Inferior parietal cortex (tissue), 1 donor: Measurements from ENCODE around the gene RHBDL3.

Experiments used
- DNase-seq: peaks from one replicate; pipeline ENCODE4 v3.0.0-alpha.2; 2016; ENCODE audit errors: extremely low spot score

The RHBDL3 gene

DNA sequence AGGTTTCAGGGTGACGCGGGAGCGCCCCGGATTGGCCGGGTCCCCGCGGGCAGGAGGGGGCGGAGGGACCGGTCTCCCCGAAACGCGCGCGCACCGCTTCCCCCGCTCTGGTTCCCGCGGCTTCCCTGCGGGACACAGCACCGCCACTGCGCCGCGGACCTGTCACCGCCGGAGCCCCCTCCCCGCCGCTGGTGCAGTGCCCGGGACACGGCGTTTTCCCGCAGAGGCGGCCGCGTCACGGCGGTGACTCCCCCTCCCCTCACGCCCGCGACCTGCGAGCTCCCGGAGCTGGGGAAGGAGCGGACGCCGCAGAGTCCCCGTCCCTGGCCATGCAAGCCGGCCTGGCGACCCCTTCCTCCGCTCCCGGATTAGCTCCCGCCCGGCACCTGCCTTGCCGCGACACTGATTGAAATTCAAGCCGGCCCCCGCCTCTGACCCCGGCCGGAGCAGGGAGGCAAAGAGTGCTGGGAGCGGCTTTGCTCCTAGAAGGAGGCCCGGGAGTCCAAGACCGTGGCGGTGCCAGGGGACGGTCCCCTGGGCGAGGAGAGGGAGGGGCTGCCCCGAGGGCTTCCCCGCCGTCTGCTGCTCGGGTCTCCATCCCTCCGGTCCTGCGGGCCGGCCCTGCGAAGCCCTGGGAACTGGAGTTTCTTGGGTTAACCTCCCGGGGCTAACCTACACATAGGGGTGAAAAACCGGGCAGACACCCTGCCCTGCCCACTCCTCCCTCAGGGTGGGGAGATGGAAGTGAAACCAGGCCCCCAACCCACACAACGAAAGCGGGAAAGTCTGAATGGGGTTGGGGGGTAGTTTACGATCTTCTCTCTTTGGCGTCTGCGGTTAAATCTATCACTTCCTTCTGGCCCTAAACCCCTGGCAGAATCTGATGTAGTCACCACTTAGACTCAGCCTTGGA, 1.0 kb downstream of the RHBDL3 start:
- no peak for DNase-seq

DNA sequence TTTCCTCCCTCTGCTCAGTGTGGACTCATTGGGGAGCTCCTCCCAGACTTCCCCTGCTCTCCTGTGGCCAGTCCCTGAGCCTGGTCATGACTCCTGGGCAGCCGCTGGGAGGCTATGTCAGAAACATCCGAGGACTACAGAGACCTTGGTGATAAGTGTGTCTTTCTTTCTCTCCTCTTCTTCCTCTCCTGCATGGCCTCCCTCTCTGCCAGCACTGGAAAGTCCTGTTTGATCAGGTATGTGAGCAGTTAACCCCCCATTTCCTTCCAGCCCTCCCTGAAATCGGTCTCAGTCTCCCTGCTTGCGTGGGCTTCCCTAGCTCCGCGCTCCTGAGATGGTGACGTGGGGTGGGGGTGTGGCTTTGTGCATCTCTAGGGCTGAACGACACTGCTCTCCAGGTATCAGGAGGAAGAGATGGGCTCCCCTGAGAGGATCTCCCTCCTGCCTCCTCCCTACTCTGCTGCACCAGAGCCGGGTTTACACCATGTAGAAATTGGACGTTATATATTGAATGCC, 2.1 kb downstream of the RHBDL3 start:
- no peak for DNase-seq

DNA sequence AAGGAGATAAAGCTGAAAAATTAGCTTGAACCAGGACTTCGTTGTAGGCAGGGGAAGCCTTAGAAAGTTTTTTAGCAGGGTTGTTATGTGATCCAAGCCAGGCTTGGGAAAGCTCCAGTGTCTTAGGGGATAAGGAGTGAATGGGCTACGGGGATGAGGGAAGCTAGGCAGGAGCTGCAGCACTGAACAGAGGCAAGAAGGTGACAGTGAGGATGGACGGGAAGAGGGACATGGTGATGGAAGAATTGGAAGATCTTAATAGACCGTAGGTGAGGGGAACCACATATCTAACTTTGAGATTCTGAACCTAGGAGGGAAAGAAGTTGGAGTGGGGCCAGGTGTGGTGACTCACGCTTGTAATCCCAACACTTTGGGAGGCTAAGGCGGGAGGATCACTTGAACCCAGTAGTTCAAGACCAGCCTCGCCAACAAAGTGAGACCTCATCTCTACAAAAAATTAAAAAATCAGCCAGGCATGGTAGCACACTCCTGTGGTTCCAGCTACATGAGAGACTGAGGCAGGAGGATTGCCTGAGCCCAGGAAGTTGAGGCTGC, 3.2 kb downstream of the RHBDL3 start:
- no peak for DNase-seq

DNA sequence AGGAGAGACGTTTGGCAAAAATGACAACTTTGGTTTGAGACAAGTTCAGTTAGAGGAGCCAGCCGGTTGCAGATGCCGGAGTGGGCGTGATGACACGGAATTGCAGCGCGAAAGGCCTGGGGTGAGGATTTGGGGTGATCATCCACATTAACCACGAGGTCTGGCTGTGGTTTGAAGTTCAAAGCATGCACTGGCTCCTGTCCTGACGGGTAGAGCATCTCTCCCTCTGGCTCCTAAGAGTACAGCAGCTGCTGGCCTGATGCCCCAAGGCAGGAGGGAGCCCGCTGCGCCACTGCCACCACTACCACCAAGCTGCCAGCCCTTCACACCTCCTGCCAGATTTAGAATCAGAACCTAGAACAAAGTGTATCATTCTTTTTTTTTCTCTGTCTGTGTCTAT, 3.7 kb downstream of the RHBDL3 start:
- DNase-seq: peak; percentile 60

DNA sequence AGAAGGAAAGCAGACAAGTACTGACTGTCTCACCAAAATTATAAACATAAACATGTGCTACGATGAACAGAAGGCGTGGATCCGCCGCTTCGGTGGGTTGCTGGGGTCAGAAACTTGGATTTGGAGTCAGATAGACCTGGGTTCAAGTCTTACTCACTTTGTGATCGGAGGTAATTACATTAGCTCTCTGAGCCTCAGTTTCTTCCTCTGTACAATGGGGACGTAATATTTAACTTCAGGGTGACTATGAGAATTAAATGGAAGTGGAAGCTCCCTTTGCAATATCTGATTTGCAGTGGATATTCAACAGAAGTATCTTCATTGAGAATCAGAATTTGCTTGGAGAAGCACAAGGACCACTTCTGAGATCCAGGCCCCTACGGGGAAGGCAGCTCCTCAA, 6.2 kb downstream of the RHBDL3 start:
- DNase-seq: no peak

DNA sequence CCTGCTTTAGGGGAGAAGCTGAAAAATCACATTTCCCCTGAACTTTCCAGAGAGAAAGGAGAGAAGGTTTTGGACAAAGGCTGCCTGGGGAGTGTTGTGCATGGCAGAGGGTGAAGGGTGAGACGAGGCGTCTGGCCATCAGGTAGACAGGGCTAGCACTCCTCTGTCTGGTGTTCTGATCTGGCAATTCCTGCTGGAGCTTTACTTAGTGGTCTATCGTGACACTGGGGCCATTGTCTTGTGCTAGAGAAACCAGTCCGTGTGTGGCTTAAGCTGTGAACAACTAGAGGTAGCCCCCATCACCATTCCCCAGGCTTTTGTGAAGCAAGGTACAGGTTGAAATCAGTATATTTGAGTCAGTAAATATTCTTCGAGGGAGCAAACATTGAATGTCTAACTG, 8.5 kb downstream of the RHBDL3 start:
- DNase-seq: no peak

DNA sequence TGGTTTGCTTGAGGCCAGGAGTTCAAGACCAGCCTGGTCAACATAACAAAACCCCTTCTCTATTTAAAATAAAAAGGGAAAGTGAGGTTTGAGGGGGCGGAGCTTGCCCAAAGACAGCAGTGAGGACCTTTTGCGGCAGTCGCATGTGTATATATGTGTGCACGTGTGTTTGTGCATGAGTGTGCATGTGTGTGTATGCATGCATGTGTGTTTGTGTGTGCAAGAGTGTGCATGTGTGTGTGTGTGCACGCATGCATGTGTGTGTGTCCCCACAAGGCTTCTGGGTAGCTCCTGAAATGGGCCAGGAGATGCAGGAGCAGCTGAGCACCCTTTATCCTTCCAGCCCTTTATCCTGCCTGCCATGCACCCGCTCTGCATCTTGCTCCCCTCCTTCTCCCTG, 9.0 kb downstream of the RHBDL3 start:
- no peak for DNase-seq

DNA sequence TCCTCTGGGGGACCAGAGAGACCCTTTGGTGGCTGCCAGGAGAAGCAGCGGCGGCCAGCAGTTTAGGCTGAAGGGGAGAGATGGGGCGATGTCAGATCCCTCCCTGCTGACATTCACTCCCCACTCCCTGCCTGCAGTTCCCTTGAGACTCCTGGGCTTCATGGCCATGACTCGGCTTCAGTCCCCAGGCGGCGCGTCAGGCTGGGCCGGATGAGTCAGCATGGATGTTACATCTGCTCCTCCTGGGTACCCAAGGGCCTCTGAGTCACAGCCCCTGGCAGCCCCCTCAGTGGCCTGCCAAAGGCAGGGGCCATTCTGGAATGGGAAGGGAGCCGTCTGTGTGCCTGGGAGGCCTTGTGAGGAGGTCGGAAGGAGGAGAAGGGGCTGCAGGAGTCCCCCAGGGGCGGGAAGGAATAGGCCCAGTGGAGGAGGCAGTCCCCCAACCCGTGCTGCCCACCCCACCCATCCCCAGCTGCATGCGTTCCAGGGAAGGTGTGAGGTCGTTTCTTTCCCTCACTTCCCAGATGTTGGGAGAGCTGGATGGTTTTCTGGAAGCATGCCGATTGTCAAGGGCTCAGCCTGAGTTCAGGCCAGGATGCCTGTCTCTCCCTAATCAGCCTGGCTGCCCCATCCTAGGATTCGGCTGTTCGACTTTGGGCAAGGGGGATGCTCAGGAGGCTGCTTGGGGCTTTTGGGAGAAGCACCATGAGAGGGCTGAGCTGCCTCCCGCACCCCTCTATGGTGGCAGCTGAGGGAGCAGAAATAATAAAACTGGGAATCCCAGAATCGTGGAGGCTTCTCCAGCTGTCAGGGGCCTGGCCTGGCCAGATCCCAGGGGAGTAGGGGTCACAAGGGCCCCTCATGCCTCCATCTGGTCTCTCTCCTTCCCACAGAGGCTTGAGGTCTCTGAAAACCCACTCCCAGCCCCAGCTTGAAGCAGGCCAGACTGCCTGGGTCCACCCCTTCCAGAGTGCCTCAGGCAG, 9.7 kb downstream of the RHBDL3 start:
- DNase-seq: no peak

DNA sequence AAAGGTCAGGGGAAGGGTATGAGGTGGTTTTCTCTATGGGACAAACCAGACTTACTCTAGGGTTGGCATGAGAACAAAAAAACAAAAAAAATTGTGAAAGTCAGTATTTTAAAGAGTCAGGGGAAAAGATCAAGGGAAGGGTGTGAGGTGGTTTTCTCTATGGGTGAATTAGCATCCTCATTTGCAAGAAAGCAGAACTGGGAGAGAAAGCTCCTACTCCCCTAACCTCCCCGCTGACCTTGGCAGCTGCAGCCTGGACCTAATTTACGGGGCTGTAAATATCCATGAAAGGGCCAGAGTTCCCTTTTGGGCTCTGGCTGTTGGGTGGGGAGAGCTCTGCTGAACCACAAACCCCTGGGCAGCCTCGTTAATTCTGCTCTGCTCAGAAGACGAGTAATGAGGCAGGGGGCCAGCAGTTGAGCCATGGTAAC, 10.6 kb downstream of the RHBDL3 start:
- DNase-seq: no peak

DNA sequence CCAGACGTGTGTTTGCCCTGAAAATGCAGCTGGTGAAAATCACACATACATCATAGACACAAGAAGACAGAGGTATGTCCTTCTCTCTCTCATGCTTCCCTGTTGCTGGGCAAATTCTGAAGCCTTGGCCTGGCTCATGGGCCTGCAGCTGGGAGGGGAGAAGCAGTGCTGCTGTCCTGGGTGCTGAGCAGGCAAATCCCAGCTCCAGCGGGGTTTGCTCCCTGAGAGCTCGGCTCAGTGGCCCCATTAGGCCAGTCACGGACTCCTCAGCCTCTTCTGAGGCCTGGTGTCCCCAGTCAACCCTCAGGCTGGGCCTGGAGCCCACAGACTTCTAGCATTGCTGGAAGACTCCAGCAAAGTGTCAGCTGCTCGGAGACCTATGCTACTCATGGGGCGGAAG, 11.7 kb downstream of the RHBDL3 start:
- DNase-seq: no peak

DNA sequence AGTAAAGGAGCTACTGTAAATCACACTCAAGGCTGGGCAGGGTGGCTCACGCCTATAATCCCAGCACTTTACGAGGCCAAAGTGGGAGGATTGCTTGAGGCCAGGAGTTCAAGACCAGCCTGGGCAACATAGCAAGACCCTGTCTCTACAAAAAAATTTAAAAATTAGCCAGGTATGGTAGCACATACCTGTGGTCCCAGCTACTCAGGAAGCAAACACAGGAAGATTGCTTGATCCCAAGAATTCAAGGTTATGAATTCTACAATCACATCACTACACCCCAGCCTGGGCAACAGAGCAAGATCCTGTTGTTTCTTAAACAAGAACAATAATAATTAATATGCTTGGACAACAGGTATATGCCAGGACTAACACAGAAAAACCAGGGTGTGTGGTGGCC, 13.2 kb downstream of the RHBDL3 start:
- DNase-seq: no peak

DNA sequence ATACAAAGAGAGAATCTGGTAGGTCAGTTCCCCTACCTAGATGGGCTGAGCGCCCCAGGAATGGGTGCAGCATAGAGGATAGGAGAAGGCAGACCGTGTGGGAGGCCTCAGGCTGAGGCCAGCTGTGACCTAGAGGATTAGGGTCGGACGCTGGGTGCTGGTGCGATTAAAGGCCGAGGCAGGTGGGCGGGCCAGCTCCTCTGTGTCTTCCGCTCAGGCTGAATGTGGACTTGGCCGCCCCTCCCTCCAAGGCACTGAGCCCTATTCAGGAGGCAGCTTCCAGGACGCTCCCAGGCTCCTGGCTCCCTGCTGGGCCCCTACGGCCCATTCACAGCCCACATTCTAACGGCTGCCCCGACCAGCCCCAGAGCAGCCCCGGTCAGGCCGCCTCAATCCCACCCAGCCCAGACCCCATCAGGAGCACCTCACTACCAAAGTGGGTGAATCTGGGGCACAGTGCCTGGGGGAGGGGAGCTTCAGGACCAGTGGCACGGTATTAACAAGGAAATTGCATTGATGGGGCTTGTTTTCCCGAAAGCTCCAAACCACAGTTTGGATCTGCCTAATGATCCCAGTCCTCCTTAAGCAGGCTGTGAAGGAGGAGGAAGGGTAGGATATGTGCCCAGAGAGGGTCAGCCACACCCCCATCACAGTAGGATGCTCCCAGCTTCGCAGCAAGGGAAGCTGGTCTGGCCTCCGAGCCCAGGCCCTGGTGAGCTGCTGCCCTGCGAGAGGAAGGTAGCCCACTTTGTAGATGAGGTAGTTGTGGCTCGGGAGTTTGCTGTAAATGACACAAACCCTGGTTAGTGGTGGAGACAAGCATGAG, 14.5 kb downstream of the RHBDL3 start:
- no peak for DNase-seq

DNA sequence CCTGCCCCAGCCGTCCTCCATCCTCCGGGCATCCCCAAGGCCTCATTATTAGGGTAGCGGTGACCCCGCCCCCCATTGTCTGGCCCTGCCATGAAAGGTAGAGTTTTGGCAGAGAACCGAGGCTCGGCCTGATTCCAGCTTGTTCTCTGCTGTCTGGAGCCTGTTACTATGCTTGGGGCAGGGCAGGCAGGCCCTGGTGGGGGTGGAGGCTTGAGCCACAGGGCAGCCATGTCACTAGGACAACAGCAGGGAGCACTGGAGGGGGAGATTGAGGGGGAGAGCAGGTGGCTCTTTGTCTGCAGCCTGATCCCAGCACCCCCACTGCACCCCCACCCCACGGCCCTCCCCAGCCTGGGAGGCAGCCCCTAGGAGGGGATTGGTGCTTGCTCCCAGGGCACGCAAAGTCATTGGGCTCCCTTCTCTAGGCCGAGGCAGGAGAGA, 15.4 kb downstream of the RHBDL3 start:
- no peak for DNase-seq

DNA sequence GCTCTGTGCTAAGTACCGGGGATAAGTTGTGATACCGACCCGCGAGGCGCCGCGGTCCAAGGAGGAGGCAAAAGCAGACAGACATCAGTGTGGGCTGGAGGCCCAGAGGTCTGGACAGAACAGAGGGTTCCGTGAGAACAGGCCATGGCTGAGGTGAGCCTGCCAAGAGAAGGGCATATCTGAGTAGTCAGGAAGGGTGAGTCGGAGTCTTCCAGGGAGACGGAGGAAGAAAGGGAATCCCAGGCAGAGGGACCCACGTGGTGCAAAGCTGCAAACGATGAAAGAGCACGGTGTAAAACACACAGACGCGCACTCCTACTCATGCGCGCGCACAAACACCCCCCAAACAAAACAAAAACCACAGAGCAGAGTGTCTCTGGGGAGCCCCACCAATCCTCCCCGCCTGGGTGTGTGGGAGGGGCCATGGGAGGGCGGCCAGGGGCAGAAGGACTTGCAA, 18.1 kb downstream of the RHBDL3 start:
- DNase-seq: no peak

DNA sequence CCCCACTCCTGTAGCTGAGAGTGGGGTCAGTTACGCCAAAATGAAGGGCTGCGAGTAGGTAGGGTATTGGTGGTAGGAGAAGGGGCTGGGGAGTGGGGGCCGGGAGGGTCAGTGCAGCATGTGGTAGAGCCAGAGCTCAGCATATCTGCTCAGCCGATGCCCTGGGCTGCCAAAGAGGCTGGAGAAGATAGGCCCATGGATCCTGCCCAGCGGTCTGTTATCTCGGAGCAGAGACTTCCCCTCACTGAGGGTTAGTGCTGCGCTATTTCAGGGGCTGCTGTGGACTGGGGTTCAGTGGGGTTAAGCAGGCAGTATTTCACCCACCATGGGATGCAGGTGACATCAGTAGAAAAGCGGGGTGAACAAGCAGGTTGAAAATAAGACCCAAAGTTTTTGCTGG, 19.7 kb downstream of the RHBDL3 start:
- no peak for DNase-seq

DNA sequence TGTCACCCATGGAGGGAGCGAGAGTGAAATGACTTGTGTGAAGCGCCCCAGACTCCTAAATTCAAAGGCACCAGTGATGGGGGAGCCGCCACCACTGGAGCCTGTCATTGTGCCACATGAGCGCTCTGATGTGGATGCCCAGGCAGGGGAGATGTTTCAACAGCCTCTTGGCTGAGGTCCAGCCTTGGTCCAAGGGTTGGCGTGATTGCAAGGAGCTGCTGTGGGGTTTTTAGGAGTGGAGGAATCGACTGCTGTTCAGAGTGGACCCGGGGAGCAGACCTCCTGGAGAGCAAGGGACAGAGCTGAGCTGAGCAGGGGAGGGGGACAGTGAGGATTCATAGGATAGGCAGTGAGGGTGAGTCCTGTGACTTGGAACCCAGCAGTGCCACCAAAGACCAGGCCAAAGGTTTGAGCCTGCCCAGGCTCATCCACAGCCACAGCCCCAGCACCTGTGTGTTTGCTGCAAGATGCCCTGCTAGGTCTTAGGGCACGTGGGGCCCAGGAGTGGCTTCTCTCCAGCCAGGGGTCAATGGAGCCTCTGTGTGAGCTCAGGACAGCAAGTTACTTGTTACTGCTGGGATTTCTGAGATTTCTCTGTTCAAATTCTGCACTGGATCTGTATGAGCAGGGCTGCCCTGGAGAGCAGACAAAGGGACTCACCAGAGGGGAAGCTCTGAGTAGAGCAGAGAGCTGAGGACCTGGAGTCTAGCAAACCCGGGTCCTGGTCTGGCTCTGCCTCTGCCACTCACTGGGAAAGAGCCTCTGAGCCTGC, 20.3 kb downstream of the RHBDL3 start:
- peak; percentile 66 for DNase-seq

DNA sequence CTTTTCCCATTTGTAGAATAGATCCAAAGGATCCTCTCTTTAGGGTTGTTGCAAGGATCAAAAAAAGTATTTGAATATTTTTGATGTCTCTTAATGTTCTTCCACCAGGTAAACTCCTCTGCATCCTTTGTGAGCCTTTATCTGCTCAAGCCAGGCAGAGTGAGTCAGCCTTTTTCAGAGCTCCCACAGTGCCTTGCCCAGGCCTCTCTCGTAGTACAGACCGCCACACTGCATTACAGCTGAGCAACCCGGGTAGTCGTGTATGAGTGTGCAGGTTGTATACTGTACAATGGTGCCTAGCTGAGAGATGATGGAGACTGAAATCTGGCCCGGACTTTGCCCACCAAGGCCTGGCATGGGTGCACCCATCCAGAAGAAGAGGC, 20.9 kb downstream of the RHBDL3 start:
- no peak for DNase-seq

DNA sequence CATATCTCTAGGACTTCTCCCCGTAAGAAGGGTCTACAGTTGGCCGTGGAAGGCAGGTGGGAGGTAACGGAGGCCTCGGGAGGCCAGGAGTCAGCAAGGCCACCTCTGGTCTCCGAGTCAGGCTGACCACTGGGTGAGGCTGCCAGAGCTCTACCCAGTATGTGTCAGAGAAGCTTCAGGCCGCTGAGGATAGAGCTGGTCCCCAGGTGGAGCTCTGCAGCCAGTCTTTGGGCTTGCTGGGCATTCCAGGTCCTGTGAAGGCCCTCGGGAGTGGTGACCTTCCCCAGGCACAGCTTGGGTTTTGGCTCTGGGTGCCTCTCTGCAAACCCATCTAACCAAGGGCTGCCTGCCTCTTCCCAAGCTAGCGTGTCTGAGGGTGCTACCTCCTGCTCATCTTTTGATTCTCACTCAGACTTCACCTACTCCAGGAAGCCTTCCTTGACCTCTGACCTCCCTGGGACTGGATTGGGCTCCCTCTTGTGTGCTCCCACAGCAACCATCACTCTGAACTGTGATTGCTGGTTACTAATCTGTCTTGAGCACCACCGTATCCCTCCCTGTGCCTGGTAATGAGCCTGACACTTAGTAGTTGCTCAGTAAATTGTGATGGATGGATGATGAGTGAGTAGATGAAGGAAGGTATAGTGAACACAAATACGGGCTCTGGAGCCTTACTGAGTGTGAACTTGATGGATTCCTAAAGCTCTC, 22.3 kb downstream of the RHBDL3 start:
- DNase-seq: no peak

DNA sequence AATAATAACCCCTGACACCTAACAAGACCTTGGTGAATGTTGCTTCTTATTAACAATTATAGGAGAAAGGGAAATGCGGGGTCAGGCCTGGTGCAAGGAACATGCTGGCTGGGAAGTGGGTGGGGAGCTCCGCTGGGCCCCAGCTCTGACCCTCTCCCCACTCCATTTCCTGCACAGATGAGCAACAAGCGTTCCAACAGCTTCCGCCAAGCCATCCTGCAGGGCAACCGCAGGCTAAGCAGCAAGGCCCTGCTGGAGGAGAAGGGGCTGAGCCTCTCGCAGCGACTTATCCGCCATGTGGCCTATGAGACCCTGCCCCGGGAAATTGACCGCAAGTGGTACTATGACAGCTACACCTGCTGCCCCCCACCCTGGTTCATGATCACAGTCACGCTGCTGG, 23.0 kb downstream of the RHBDL3 start:
- DNase-seq: no peak
